VCaP (cell line): ENCODE measurements around the gene TAF8.

Source experiments
- H3K27ac ChIP-seq: fragments of 450-650 bp; 2 replicates; pipeline ENCODE4 v1.5.1; 2017
- TF ChIP-seq, protein P1 (sequence below): fragments of 450-650 bp; conservative IDR thresholded peaks from 2 replicates; pipeline ENCODE4 v1.5.1; 2017; ENCODE audit warnings: mild to moderate bottlenecking, moderate library complexity

Gene TAF8

GRCh38 chr6:42124223-42124836 lies 74.0 kb downstream of the TAF8 start:
- H3K27ac ChIP-seq, result no peak overlapping the region
- TF ChIP-seq, protein P1, sequence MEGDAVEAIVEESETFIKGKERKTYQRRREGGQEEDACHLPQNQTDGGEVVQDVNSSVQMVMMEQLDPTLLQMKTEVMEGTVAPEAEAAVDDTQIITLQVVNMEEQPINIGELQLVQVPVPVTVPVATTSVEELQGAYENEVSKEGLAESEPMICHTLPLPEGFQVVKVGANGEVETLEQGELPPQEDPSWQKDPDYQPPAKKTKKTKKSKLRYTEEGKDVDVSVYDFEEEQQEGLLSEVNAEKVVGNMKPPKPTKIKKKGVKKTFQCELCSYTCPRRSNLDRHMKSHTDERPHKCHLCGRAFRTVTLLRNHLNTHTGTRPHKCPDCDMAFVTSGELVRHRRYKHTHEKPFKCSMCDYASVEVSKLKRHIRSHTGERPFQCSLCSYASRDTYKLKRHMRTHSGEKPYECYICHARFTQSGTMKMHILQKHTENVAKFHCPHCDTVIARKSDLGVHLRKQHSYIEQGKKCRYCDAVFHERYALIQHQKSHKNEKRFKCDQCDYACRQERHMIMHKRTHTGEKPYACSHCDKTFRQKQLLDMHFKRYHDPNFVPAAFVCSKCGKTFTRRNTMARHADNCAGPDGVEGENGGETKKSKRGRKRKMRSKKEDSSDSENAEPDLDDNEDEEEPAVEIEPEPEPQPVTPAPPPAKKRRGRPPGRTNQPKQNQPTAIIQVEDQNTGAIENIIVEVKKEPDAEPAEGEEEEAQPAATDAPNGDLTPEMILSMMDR, result no peak

GRCh38 chr6:42125231-42125630 lies 74.9 kb downstream of the TAF8 start:
- H3K27ac ChIP-seq, result no peak overlapping the region

GRCh38 chr6:42125663-42126062 lies 75.3 kb downstream of the TAF8 start:
- H3K27ac ChIP-seq, result no peak overlapping the region
- TF ChIP-seq, protein P1, result no peak

More at GRCh38 chr6:42125231-42125630, 74.9 kb downstream of the TAF8 start:
- TF ChIP-seq, protein P1, result no peak

GRCh38 chr6:42128460-42129359 lies 78.4 kb downstream of the TAF8 start:
- no peak overlapping the region for H3K27ac ChIP-seq
- TF ChIP-seq, protein P1, result no peak

GRCh38 chr6:42129360-42129676 lies 79.0 kb downstream of the TAF8 start:
- H3K27ac ChIP-seq, result no peak overlapping the region
- TF ChIP-seq, protein P1, result no peak

- H3K27ac ChIP-seq, result no peak overlapping the region
- TF ChIP-seq, protein P1, result no peak
Observed at GRCh38 chr6:42131531-42131930, 81.2 kb downstream of the TAF8 start.

DNA sequence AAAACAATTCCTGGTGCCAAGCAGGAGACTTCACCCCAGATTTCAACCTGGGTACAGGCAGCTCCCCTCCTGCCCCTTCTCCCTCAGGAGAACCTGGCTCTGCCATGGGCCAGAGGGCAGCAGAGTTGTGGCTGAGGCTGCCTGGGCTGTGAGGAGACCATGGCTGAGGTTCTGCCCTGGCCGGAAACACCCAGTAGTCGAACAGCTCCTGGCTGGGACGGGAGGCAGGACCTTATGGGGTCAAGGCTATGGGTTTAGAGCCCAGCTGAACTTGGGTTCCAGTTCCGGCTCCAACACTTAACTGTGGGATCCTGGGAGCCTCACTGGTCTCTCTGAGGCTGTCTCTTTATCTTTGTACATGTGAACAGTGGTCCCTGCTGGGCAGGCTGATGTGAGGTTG lies 83.6 kb downstream of the TAF8 start:
- H3K27ac ChIP-seq, result no peak overlapping the region; the same call in 1 of the 2 replicates
- TF ChIP-seq, protein P1, result no peak
